ENCODE measurements around the gene ZNG1B.
"Not testable (repeated sequence)": the region's sequence is repeated elsewhere in the genome, so short reads cannot be mapped to it uniquely, and the experiment has no call there.

- TF ChIP-seq, protein P1, sequence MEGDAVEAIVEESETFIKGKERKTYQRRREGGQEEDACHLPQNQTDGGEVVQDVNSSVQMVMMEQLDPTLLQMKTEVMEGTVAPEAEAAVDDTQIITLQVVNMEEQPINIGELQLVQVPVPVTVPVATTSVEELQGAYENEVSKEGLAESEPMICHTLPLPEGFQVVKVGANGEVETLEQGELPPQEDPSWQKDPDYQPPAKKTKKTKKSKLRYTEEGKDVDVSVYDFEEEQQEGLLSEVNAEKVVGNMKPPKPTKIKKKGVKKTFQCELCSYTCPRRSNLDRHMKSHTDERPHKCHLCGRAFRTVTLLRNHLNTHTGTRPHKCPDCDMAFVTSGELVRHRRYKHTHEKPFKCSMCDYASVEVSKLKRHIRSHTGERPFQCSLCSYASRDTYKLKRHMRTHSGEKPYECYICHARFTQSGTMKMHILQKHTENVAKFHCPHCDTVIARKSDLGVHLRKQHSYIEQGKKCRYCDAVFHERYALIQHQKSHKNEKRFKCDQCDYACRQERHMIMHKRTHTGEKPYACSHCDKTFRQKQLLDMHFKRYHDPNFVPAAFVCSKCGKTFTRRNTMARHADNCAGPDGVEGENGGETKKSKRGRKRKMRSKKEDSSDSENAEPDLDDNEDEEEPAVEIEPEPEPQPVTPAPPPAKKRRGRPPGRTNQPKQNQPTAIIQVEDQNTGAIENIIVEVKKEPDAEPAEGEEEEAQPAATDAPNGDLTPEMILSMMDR (IDR thresholded peaks at IDR 0.05): not testable (repeated sequence)
- not testable (repeated sequence) for TF ChIP-seq RXRA (IDR thresholded peaks at IDR 0.05; ENCODE audit: borderline replicate concordance, low read depth); EZH2phosphoT487 (IDR thresholded peaks at IDR 0.05; ENCODE audit: borderline replicate concordance, low read depth); SMC3 (IDR thresholded peaks at IDR 0.05; ENCODE audit: low read depth, low read length); POLR2AphosphoS5 (IDR thresholded peaks at IDR 0.05; ENCODE audit: low read depth, low read length); TCF12 (IDR thresholded peaks at IDR 0.05); GATA2 (CRISPR knock-in tag; IDR thresholded peaks at IDR 0.05); RCOR1 (IDR thresholded peaks at IDR 0.05; ENCODE audit: low read length)
- TF ChIP-seq, protein P2, sequence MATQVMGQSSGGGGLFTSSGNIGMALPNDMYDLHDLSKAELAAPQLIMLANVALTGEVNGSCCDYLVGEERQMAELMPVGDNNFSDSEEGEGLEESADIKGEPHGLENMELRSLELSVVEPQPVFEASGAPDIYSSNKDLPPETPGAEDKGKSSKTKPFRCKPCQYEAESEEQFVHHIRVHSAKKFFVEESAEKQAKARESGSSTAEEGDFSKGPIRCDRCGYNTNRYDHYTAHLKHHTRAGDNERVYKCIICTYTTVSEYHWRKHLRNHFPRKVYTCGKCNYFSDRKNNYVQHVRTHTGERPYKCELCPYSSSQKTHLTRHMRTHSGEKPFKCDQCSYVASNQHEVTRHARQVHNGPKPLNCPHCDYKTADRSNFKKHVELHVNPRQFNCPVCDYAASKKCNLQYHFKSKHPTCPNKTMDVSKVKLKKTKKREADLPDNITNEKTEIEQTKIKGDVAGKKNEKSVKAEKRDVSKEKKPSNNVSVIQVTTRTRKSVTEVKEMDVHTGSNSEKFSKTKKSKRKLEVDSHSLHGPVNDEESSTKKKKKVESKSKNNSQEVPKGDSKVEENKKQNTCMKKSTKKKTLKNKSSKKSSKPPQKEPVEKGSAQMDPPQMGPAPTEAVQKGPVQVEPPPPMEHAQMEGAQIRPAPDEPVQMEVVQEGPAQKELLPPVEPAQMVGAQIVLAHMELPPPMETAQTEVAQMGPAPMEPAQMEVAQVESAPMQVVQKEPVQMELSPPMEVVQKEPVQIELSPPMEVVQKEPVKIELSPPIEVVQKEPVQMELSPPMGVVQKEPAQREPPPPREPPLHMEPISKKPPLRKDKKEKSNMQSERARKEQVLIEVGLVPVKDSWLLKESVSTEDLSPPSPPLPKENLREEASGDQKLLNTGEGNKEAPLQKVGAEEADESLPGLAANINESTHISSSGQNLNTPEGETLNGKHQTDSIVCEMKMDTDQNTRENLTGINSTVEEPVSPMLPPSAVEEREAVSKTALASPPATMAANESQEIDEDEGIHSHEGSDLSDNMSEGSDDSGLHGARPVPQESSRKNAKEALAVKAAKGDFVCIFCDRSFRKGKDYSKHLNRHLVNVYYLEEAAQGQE (IDR thresholded peaks at IDR 0.05; ENCODE audit: low read depth, low read length): not testable (repeated sequence)
Observed at GRCh38 chr2:113499019-113499885, 61.8 kb downstream of the ZNG1B start.

All from SK-N-SH (cell line).